Stomach (tissue), 4 donors: Measurements from ENCODE around the gene FAM227B.

ENCODE experiments used
- CTCF ChIP-seq, 7 experiments: fragments of 450-650 bp in 4 of 7; fragments of 200-600 bp in 3 of 7; sonication (generic) in 3 of 7; IDR thresholded peaks; one replicate each; pipeline ENCODE4 v1.5.1; 2016 to 2019; ENCODE audit warnings: antibody characterized with exemption in 7 of 7, control low read depth in 2 of 7, mild to moderate bottlenecking in 1 of 7
- EP300 ChIP-seq: sonication (generic); formaldehyde crosslinking; IDR thresholded peaks from one replicate; pipeline ENCODE4 v1.6.1; 2017; ENCODE audit warnings: antibody characterized with exemption

DNA sequence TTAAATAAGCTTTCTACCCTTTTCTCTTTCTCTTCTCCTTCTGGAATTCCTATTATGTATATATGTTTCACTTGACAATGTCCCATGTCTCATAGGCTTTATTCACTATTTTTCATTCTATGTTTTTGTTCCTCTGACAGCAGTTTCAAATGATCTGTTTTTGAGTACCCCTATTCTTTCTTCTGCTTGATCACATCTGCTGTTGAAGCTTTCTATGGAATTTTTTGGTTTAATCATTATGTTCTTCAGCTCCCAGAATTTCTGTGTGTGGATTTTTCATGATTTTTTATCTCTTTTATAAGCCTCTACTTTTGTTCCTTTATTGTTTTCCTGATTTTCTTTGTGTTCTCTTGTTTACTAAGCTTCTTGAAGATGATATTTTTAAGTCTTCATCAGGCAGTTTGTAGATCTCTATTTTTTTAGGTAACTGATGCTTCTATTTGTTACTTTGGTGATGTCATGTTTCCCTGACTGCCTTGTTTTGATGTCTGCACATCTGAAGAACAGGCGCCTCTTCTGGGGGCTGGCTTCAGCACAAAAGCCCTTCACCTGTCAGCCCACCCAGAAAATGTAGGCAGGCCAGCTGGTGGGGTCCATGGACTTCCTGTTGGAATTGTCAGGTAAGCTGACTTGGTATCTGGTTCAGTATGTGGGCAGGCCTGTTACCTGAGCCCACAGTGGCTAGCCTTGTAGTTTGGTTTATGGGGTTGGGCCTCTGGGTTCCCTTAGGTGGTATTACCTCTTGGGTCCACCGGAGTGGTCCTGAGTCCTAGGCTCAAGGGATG is 15.8 kb downstream of the FAM227B start:
- TF ChIP-seq CTCF (IDR thresholded peaks at IDR 0.05): no peak
- TF ChIP-seq EP300: no peak
